Measurements from ENCODE around the gene RBM33. TPM values are rescaled to one million over a fixed set of nuclear protein-coding genes. Genes with fewer than 3 reads are reported as not detected.

The RBM33 gene
- total and polyA plus RNA-seq, 2 of the 4 experiments (the other 2 are of a cell fraction): 7.3 to 10.8 TPM

GRCh38 chr7:155662343-155663043 is 18.0 kb downstream of the RBM33 start:
- Histone ChIP-seq H3K9ac (ENCODE audit: low read depth, low read length) (no peak overlapping the region), H2BK5ac (ENCODE audit: low read depth, low read length, poor library complexity, severe bottlenecking) (no peak overlapping the region), H2BK15ac (ENCODE audit: low read depth, low read length) (no peak overlapping the region), H3K27ac (ENCODE audit: insufficient read depth, low read length) (no peak overlapping the region), H3K4me3 (ENCODE audit: insufficient read depth, low read depth, low read length) (no peak overlapping the region), H3K14ac (replicated peaks; ENCODE audit: low read depth, low read length) (no peak overlapping the region), H2BK20ac (ENCODE audit: low read depth, low read length) (no peak overlapping the region), H2AK9ac (replicated peaks; ENCODE audit: low read depth, low read length, poor library complexity) (no peak overlapping the region), H3K4me2 (ENCODE audit: low read depth, low read length) (no peak overlapping the region), H3K23ac (ENCODE audit: low read depth, low read length) (no peak overlapping the region), H4K5ac (ENCODE audit: low read depth, low read length) (no peak overlapping the region), H3K9me3 (ENCODE audit: control insufficient read depth, insufficient read depth, low read length) (no peaks in the 10 kb centered on the region), H3K56ac (ENCODE audit: extremely low read depth, insufficient read depth, low read length) (no peak overlapping the region), H4K91ac (ENCODE audit: insufficient read depth, low read depth, low read length) (no peak overlapping the region), H3K9me1 (ENCODE audit: insufficient read depth, low read length) (peaks cover 25% of the 10 kb centered on the region), H4K20me1 (ENCODE audit: insufficient read depth, low read length) (peaks cover 79% of the 10 kb centered on the region), H2AK5ac (ENCODE audit: low read depth, low read length) (no peak overlapping the region), H3K4ac (ENCODE audit: low read depth, low read length) (no peak overlapping the region), H4K8ac (ENCODE audit: low read depth in 2 of 2, low read length in 2 of 2) (no peak overlapping the region), H2AFZ (replicated peaks; ENCODE audit: low read length, poor library complexity) (no peak overlapping the region), H3K18ac (ENCODE audit: low read depth, low read length) (no peak overlapping the region), H3K4me1 (ENCODE audit: control insufficient read depth, insufficient read depth, low read length) (peaks cover 10% of the 10 kb centered on the region), H2BK120ac (ENCODE audit: low read depth, low read length) (no peak overlapping the region), H3K27me3 (ENCODE audit: control insufficient read depth, insufficient read depth, low read length) (no peaks in the 10 kb centered on the region), H3K36me3 (ENCODE audit: control insufficient read depth, insufficient read depth, low read length) (peaks cover 3% of the 10 kb centered on the region; the same call in 1 of the 2 replicates), H3K79me1 (ENCODE audit: low read depth in 1 of 2, low read length in 2 of 2) (peaks cover 10 to 53% of the 10 kb centered on the region in 2 experiments)
- POLR2A ChIA-PET (ENCODE audit: unreplicated experiment): no interaction called here
- dilution Hi-C loops (cut with HindIII; ENCODE audit: low sequenced_read_pairs, unreplicated experiment): no loop called here
- in situ Hi-C loops (cut with MboI; ENCODE audit: low sequenced_read_pairs): no loop called here
- CTCF ChIA-PET: no interaction called here
- WGBS, 2 experiments (ENCODE audit: extremely low coverage in 2 of 2, insufficient read length in 1 of 2): 100% methylated on average over 3 of the region's 5 CpGs; no CpG with 5 or more reads in 1 of the 2 experiments
- intact Hi-C loops (cut with micrococcal nuclease): no loop called here
- no peak for TF ChIP-seq POLR2A (IDR thresholded peaks at IDR 0.05; ENCODE audit: low read depth, low read length)
- no peak for TF ChIP-seq ELK1 (IDR thresholded peaks at IDR 0.05; ENCODE audit: borderline replicate concordance, low read depth, low read length)
- TF ChIP-seq RAD21 (IDR thresholded peaks at IDR 0.05; ENCODE audit: low read length): no peak
- no peak for TF ChIP-seq NFE2L2 (IDR thresholded peaks at IDR 0.05; ENCODE audit: low read depth, low read length)
- TF ChIP-seq MXI1 (IDR thresholded peaks at IDR 0.05; ENCODE audit: borderline replicate concordance, low read depth, low read length): no peak
- no peak for TF ChIP-seq CHD1 (IDR thresholded peaks at IDR 0.05; ENCODE audit: low read depth, low read length)
- no peak for TF ChIP-seq MAFK (IDR thresholded peaks at IDR 0.05; ENCODE audit: low read depth, low read length)
- no peak for TF ChIP-seq MAZ (IDR thresholded peaks at IDR 0.05; ENCODE audit: borderline replicate concordance, low read depth, low read length)
- no peak for TF ChIP-seq CTCF (conservative IDR thresholded peaks at IDR 0.05; ENCODE audit: low read depth, low read length)
- TF ChIP-seq RFX5 (IDR thresholded peaks at IDR 0.05; ENCODE audit: low read depth, low read length): no peak
- TF ChIP-seq SMC3 (IDR thresholded peaks at IDR 0.05; ENCODE audit: low read depth, low read length): no peak
- TF ChIP-seq CEBPB (IDR thresholded peaks at IDR 0.05; ENCODE audit: low read depth, low read length): no peak
- no peak for TF ChIP-seq RCOR1 (IDR thresholded peaks at IDR 0.05; ENCODE audit: insufficient replicate concordance, low read length)
- no peak for TF ChIP-seq FOS (IDR thresholded peaks at IDR 0.05; ENCODE audit: low read depth, low read length)
- TF ChIP-seq BHLHE40 (IDR thresholded peaks at IDR 0.05; ENCODE audit: low read depth, low read length): no peak
- no peak for TF ChIP-seq USF2 (IDR thresholded peaks at IDR 0.05; ENCODE audit: low read depth, low read length)
- BruUV-seq (replicated peaks): no TSS peak
- DNase-seq (no peak), ATAC-seq (ENCODE audit: low read depth) (no peak)
